Neutrophil (primary cell): Measurements from ENCODE around the gene RBMY1A1.
"Not testable (repeated sequence)": the region's sequence is repeated elsewhere in the genome, so short reads cannot be mapped to it uniquely, and the experiment has no call there.

ENCODE experiments used
- H3K27ac ChIP-seq: fragments of 200-600 bp; sonication (generic); 2 replicates; pipeline ENCODE4 v1.5.1; 2016; ENCODE audit warnings: mild to moderate bottlenecking, moderate library complexity
- H3K27me3 ChIP-seq: fragments of 200-600 bp; sonication (generic); 2 replicates; pipeline ENCODE4 v1.6.0; 2016; ENCODE audit warnings: mild to moderate bottlenecking
- H3K36me3 ChIP-seq: fragments of 200-600 bp; sonication (generic); 2 replicates; pipeline ENCODE4 v1.5.1; 2017
- H3K4me1 ChIP-seq, 2 experiments: fragments of 200-600 bp in 1 of 2; sonication (generic) in 1 of 2; 1 replicate in 1 of 2; 2 replicates in 1 of 2; pipeline versions ENCODE4 v1.5.1 to v1.6.1; 2013 to 2016; ENCODE audit warnings: low read depth in 1 of 2, low read length in 1 of 2, mild to moderate bottlenecking in 1 of 2, moderate library complexity in 1 of 2; ENCODE audit not compliant: control insufficient read depth in 1 of 2, insufficient read depth in 1 of 2
- H3K4me3 ChIP-seq, 2 experiments: fragments of 200-600 bp in 1 of 2; sonication (generic) in 1 of 2; 1 replicate in 1 of 2; 2 replicates in 1 of 2; pipeline ENCODE4 v1.5.1; 2013 to 2016; ENCODE audit warnings: low read depth in 1 of 2, low read length in 1 of 2, mild to moderate bottlenecking in 1 of 2, moderate library complexity in 1 of 2
- H3K9me3 ChIP-seq: fragments of 200-600 bp; sonication (generic); 2 replicates; pipeline ENCODE4 v1.5.1; 2016
- CTCF ChIP-seq: fragments of 200-600 bp; sonication (generic); IDR thresholded peaks from 2 replicates; pipeline ENCODE4 v1.5.1; 2016; ENCODE audit warnings: antibody characterized with exemption

RBMY1A1 gene

GRCh38 chrY:21534579-21534978, at the start of gene RBMY1A1:
Gene RBMY1A1 (plus strand): TSS chrY:21534879. CDS start chrY:21536892, 2,013 bp downstream.
- H3K27me3 ChIP-seq, H3K4me3 ChIP-seq, H3K27ac ChIP-seq, H3K4me1 ChIP-seq, H3K9me3 ChIP-seq, H3K36me3 ChIP-seq: not testable (repeated sequence)

GRCh38 chrY:21511038-21511437, 23.6 kb upstream of the RBMY1A1 start, which contains the start of gene RBMY1B:
Gene RBMY1B (plus strand): TSS chrY:21511338. CDS start chrY:21513351, 2,013 bp downstream.
- H3K4me1 ChIP-seq, H3K36me3 ChIP-seq, H3K27me3 ChIP-seq, H3K4me3 ChIP-seq, H3K9me3 ChIP-seq, H3K27ac ChIP-seq: not testable (repeated sequence)

- not testable (repeated sequence) for H3K4me1 ChIP-seq, H3K9me3 ChIP-seq, H3K4me3 ChIP-seq, H3K36me3 ChIP-seq, H3K27ac ChIP-seq, H3K27me3 ChIP-seq
Measured at GRCh38 chrY:21559316-21559984, 24.8 kb downstream of the RBMY1A1 start.

GRCh38 chrY:21585449-21585848, 50.8 kb downstream of the RBMY1A1 start:
- no peaks in the 10 kb centered on the region for H3K36me3 ChIP-seq
- H3K9me3 ChIP-seq, result no peaks in the 10 kb centered on the region
- no peaks in the 10 kb centered on the region for H3K27me3 ChIP-seq
- TF ChIP-seq CTCF, result no peak
- H3K27ac ChIP-seq, result no peak overlapping the region
- no peaks in the 10 kb centered on the region for H3K4me1 ChIP-seq
- no peak overlapping the region for H3K4me3 ChIP-seq

GRCh38 chrY:21586454-21586853, 51.8 kb downstream of the RBMY1A1 start:
- not testable (repeated sequence) for H3K27me3 ChIP-seq, H3K4me3 ChIP-seq, H3K4me1 ChIP-seq, H3K27ac ChIP-seq, H3K36me3 ChIP-seq, H3K9me3 ChIP-seq

GRCh38 chrY:21592059-21592458, 57.4 kb downstream of the RBMY1A1 start:
- no peaks in the 10 kb centered on the region for H3K36me3 ChIP-seq
- no peak overlapping the region for H3K4me3 ChIP-seq
- TF ChIP-seq CTCF, result no peak
- H3K4me1 ChIP-seq, result no peaks in the 10 kb centered on the region
- H3K27ac ChIP-seq, result no peak overlapping the region
- no peaks in the 10 kb centered on the region for H3K9me3 ChIP-seq
- no peaks in the 10 kb centered on the region for H3K27me3 ChIP-seq

- H3K27me3 ChIP-seq, H3K4me3 ChIP-seq, H3K27ac ChIP-seq, H3K4me1 ChIP-seq, H3K36me3 ChIP-seq, H3K9me3 ChIP-seq: not testable (repeated sequence)
Measured at GRCh38 chrY:21596287-21596686, 61.6 kb downstream of the RBMY1A1 start.
